ENCODE measurements around the gene LRRC75B.

The LRRC75B gene

GRCh38 chr22:24588381-24588756, 4.5 kb downstream of the LRRC75B start:
- DNase-seq (ENCODE audit: insufficient read length, low spot score) (no peak), FAIRE-seq (no peak)
- TF ChIP-seq POLR2AphosphoS5 (IDR thresholded peaks at IDR 0.05; ENCODE audit: low read depth, low read length) (no peak), SPI1 (IDR thresholded peaks at IDR 0.05; ENCODE audit: low read depth, low read length) (no peak), PAX5 (IDR thresholded peaks at IDR 0.05; ENCODE audit: insufficient read depth, low read length, severe bottlenecking) (no peak), POLR2A (IDR thresholded peaks at IDR 0.05; ENCODE audit: low read depth, low read length) (no peak)

DNA sequence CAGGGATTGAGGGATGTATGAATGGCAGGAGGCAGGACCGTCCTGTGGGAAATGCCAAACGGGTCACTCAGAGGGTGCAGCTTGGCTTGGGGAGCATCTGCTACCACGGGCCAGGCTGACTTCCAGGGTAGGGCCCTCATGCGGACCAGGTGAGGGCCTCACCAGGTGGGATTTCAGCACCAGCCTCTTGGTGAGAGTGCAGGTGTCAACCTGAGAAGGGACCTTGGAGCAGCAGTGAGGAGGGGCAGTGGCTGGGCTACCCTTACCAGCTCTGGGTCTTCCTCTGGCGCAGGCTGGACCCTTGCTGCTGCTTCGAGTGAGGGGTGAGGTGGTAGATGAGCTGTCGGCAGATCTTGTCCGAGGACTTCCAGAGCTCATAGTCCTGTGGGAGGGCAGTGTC, 4.9 kb downstream of the LRRC75B start:
- FAIRE-seq (no peak), DNase-seq (ENCODE audit: insufficient read length, low spot score) (no peak)
- TF ChIP-seq POU2F2 (IDR thresholded peaks at IDR 0.05; ENCODE audit: low read depth, low read length) (no peak), PAX5 (IDR thresholded peaks at IDR 0.05; ENCODE audit: insufficient read depth, low read length, severe bottlenecking) (no peak)

- DNase-seq (ENCODE audit: insufficient read length, low spot score) (no peak), FAIRE-seq (no peak)
- TF ChIP-seq TAF1 (IDR thresholded peaks at IDR 0.05; ENCODE audit: low read depth, low read length), result no peak
- no peak for TF ChIP-seq PAX5 (IDR thresholded peaks at IDR 0.05; ENCODE audit: insufficient read depth, low read length, severe bottlenecking)
- TF ChIP-seq SPI1 (IDR thresholded peaks at IDR 0.05; ENCODE audit: low read depth, low read length), result no peak
These were observed 5.6 kb downstream of the LRRC75B start for GRCh38 chr22:24587251-24587650.

DNA sequence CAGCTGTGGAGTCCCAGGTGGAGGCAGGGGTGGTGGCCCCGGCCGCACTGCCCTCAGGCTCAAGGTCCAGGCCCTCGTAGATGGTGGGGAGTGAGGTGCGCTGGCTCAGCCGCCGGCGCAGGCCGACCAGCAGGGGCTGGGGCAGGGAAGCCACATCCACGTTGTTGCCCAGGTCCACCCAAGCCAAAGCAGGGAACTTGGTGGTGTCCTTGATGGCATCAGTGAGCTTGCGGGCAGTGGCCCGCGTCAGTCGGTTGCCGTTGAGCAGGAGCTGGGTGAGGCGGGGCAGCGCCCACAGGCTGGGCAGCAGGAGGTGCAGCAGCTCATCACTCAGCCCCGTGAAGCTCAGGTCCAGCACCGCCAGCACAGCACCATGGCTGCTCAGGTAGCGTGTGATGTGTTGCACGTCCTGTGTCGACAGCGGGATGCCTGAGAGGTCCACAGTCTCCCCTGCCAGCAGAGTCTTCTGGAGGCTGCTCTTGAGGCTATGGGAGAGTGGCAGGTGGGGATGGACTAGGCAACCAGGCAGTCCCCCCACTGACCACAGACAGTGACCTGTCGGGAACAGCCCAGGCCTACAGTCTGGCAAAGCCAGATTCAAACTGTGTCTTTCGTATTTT, 6.8 kb downstream of the LRRC75B start:
- DNase-seq (ENCODE audit: insufficient read length, low spot score) (no peak), FAIRE-seq (no peak)
- TF ChIP-seq POU2F2 (IDR thresholded peaks at IDR 0.05; ENCODE audit: low read depth, low read length), result no peak
- TF ChIP-seq SPI1 (IDR thresholded peaks at IDR 0.05; ENCODE audit: low read depth, low read length), result no peak
- no peak for TF ChIP-seq TAF1 (IDR thresholded peaks at IDR 0.05; ENCODE audit: low read depth, low read length)
- no peak for TF ChIP-seq POLR2AphosphoS5 (IDR thresholded peaks at IDR 0.05; ENCODE audit: low read depth, low read length)
- TF ChIP-seq POLR2A (IDR thresholded peaks at IDR 0.05; ENCODE audit: low read depth, low read length), result no peak
- no peak for TF ChIP-seq PAX5 (IDR thresholded peaks at IDR 0.05; ENCODE audit: insufficient read depth, low read length, severe bottlenecking)

- FAIRE-seq (no peak), DNase-seq (ENCODE audit: insufficient read length, low spot score) (no peak)
- TF ChIP-seq POLR2A (IDR thresholded peaks at IDR 0.05; ENCODE audit: low read depth, low read length), result no peak
- no peak for TF ChIP-seq PAX5 (IDR thresholded peaks at IDR 0.05; ENCODE audit: insufficient read depth, low read length, severe bottlenecking)
- TF ChIP-seq TAF1 (IDR thresholded peaks at IDR 0.05; ENCODE audit: low read depth, low read length), result no peak
- TF ChIP-seq POU2F2 (IDR thresholded peaks at IDR 0.05; ENCODE audit: low read depth, low read length), result no peak
- no peak for TF ChIP-seq SPI1 (IDR thresholded peaks at IDR 0.05; ENCODE audit: low read depth, low read length)
- TF ChIP-seq POLR2AphosphoS5 (IDR thresholded peaks at IDR 0.05; ENCODE audit: low read depth, low read length), result no peak
These were observed 7.4 kb downstream of the LRRC75B start for GRCh38 chr22:24585461-24585860.

DNA sequence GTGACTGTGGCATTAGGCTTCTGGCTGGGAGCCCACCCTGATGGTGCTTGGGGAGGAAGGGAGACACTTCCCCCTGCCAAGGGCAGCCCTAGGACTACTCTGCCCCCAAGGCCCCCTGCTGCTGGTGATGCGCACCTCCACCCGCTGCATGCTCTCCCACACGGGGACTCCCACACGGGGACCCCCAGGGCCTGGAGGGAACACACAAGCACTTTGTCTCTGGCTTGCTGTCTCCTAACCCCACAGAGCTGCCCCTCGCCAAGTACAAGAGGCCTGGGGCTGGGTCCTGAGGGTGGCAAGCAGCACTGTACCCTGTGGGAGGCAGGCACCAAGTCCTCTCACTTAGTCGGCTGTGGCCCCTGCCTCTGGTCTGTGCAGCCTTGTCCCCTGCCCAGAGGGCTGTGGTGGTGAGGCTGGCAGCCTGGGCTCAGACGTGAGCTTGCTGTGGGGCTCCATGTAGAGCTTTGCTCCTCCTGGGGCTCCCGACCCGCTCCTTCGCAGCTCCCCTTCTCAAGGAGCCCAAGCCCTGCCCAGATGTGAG, 7.9 kb downstream of the LRRC75B start:
- no peak for DNase-seq (ENCODE audit: insufficient read length, low spot score)
- no peak for FAIRE-seq
- TF ChIP-seq POLR2A (IDR thresholded peaks at IDR 0.05; ENCODE audit: low read depth, low read length), result no peak
- TF ChIP-seq POLR2AphosphoS5 (IDR thresholded peaks at IDR 0.05; ENCODE audit: low read depth, low read length), result no peak
- TF ChIP-seq POU2F2 (IDR thresholded peaks at IDR 0.05; ENCODE audit: low read depth, low read length), result no peak
- TF ChIP-seq SPI1 (IDR thresholded peaks at IDR 0.05; ENCODE audit: low read depth, low read length), result no peak
- no peak for TF ChIP-seq TAF1 (IDR thresholded peaks at IDR 0.05; ENCODE audit: low read depth, low read length)
- no peak for TF ChIP-seq PAX5 (IDR thresholded peaks at IDR 0.05; ENCODE audit: insufficient read depth, low read length, severe bottlenecking)

DNA sequence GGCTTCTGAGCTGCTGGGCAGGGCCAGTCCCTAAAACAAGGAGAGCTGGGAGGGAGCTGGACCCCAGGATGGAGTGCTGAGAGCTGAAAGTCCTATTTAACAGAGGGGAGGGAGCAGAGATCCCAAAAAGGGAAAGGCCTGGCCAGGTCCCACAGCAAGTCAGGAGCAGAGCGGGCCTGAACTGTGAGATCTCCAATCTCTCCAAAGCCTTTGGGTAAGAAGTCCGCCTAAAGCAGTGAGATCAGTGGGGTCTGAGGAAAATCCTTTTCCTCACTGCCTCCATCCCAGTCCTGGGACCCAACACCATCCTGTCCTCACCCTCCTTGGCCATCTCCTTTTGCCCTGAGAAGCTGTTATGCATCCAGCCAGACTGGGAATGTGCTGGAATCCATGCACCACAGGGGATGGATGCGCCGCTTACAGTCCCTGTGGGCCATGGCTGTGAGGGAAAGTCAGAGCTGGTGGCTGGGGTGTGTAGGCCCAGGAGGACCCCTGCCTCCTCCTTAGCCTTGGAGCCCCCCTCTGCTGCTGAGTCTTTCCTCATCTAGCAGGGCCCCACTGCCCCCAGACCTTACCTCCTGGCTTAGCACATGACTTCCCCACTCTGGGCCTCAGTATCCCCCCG, 8.6 kb downstream of the LRRC75B start:
- TF ChIP-seq TAF1 (IDR thresholded peaks at IDR 0.05; ENCODE audit: low read depth, low read length) (no peak), SPI1 (IDR thresholded peaks at IDR 0.05; ENCODE audit: low read depth, low read length) (no peak), POLR2A (IDR thresholded peaks at IDR 0.05; ENCODE audit: low read depth, low read length) (no peak), POU2F2 (IDR thresholded peaks at IDR 0.05; ENCODE audit: low read depth, low read length) (no peak), PAX5 (IDR thresholded peaks at IDR 0.05; ENCODE audit: insufficient read depth, low read length, severe bottlenecking) (no peak), POLR2AphosphoS5 (IDR thresholded peaks at IDR 0.05; ENCODE audit: low read depth, low read length) (no peak)
- FAIRE-seq (no peak), DNase-seq (ENCODE audit: insufficient read length, low spot score) (no peak)

- DNase-seq (ENCODE audit: insufficient read length, low spot score), result no peak
- no peak for FAIRE-seq
- TF ChIP-seq POLR2AphosphoS5 (IDR thresholded peaks at IDR 0.05; ENCODE audit: low read depth, low read length), result no peak
- no peak for TF ChIP-seq SPI1 (IDR thresholded peaks at IDR 0.05; ENCODE audit: low read depth, low read length)
- no peak for TF ChIP-seq PAX5 (IDR thresholded peaks at IDR 0.05; ENCODE audit: insufficient read depth, low read length, severe bottlenecking)
- TF ChIP-seq POLR2A (IDR thresholded peaks at IDR 0.05; ENCODE audit: low read depth, low read length), result no peak
- TF ChIP-seq POU2F2 (IDR thresholded peaks at IDR 0.05; ENCODE audit: low read depth, low read length), result no peak
These were observed 9.4 kb downstream of the LRRC75B start for GRCh38 chr22:24583221-24584165.

- DNase-seq (ENCODE audit: insufficient read length, low spot score) (no peak), FAIRE-seq (no peak)
- TF ChIP-seq SPI1 (IDR thresholded peaks at IDR 0.05; ENCODE audit: low read depth, low read length), result no peak
- TF ChIP-seq POLR2A (IDR thresholded peaks at IDR 0.05; ENCODE audit: low read depth, low read length), result no peak
- no peak for TF ChIP-seq TAF1 (IDR thresholded peaks at IDR 0.05; ENCODE audit: low read depth, low read length)
- TF ChIP-seq POU2F2 (IDR thresholded peaks at IDR 0.05; ENCODE audit: low read depth, low read length), result no peak
- TF ChIP-seq POLR2AphosphoS5 (IDR thresholded peaks at IDR 0.05; ENCODE audit: low read depth, low read length), result no peak
- TF ChIP-seq PAX5 (IDR thresholded peaks at IDR 0.05; ENCODE audit: insufficient read depth, low read length, severe bottlenecking), result no peak
These were observed 10.6 kb downstream of the LRRC75B start for GRCh38 chr22:24582056-24582814.

Data from GM12891 (cell line).